ENCODE results near the gene RRP1.
A peak's percentile ranks its signal among the peaks of the same experiment; 100 is the strongest.

Gene RRP1, protein sequence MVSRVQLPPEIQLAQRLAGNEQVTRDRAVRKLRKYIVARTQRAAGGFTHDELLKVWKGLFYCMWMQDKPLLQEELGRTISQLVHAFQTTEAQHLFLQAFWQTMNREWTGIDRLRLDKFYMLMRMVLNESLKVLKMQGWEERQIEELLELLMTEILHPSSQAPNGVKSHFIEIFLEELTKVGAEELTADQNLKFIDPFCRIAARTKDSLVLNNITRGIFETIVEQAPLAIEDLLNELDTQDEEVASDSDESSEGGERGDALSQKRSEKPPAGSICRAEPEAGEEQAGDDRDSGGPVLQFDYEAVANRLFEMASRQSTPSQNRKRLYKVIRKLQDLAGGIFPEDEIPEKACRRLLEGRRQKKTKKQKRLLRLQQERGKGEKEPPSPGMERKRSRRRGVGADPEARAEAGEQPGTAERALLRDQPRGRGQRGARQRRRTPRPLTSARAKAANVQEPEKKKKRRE

DNA sequence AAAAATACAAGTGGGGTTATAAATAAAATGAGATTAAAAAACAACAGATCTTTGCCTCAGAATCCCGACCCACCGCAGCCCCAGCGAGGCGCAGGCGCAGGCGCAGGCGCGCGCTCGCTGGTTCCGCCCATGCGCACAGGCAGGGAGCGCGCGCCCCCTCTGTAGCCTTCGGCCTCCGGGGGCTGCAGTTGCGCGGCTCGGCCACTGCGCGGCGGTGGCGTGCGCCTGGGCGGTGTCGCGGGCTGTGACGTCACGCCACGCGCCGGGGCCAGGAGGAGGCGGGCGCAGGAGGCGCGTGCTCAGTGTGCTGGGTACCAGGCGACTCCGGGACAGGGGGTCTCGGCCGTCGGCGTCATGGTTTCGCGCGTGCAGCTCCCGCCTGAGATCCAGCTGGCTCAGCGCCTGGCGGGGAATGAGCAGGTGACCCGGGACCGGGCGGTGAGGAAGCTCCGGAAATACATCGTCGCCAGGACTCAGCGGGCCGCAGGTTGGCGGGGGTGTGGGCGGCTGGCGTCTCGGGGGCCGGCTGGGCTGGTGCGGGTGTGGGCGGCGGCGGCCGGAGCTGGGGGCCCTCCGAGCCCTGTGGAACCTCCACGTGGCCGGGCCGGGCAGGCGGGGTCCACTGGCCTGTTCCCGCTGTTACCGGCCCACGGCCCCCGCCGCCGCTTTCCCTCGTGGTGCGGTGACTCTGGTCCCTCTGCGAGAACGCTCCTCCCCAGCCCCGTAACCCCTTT lies at the start of gene RRP1:
RRP1 (plus strand) TSS at position 302 of the 734 bp plus-strand sequence; CDS start at position 355, 53 bp downstream.
- peak; percentile 99 for DNase-seq (ENCODE audit: low spot score)

DNA sequence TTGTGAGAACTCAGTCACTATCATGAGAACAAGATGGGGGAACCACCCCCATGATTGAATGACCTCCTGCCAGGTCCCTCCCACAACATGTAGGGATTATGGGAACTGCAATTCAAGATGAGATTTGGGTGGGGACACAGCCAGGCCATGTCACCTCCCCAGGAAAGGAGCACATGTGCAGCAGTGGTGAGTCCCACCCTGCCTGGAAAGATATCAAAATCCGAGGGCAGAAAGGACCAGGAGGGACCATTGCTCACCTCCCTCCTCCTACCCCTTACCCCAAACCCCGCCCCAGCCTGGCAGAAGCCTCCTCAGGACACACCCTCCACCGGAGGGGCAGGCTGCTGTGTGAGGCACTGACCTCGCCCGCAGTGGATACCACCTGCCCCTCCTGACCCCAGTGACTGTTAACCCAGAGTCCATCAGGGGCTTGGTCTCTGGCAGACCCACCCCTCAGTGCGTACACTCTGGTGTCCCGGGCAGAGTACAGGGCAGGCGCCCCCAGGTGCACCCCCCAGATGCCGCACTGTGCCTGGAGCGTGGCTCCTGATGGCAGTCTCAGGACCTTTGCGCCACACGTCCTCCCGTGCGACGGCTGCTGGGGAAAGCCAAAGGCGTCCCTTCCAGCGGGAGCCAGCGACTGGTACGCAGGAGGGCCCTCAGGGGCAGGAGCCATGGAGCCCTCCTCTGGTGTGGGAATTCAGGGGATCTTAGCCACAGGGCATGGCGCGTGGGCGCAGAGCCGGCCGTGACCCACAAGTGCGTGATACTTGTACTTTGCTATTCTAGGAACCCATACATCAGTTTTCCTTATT lies 49.5 kb upstream of the RRP1 start:
- no peak for DNase-seq (ENCODE audit: low spot score)

DNA sequence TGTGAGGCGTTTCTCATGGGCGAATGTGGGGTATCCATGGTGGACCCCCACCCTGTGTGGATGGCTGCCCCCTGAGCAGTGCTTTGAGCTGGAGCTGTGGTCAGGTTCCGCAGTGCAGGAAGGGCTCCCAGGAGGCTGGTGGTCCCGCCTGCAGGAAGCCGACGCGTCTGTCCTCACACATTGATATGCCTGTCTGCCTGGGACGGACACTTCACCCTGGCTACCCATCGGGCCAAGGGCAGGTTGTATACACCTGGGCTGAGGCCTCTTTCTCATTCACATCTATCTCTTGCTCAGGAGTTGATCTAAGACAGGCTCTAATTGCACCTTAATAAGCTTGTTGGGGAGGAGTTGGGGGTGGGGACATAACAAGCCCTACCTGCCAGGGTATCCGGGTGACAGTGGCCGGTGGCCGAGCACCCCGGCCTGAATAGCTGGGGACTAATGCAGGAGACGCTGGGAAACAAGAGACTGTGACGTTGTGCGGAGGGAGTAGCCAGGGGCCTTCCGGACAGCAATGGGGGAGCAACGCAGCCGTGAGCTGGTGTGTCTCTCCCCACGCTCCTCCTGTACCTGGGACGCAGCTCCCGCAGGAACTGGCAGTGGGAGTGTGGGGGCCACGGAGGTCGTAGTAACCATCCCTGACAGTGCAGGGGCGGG lies 48.8 kb upstream of the RRP1 start:
- peak; percentile 58 for DNase-seq (ENCODE audit: low spot score)

DNA sequence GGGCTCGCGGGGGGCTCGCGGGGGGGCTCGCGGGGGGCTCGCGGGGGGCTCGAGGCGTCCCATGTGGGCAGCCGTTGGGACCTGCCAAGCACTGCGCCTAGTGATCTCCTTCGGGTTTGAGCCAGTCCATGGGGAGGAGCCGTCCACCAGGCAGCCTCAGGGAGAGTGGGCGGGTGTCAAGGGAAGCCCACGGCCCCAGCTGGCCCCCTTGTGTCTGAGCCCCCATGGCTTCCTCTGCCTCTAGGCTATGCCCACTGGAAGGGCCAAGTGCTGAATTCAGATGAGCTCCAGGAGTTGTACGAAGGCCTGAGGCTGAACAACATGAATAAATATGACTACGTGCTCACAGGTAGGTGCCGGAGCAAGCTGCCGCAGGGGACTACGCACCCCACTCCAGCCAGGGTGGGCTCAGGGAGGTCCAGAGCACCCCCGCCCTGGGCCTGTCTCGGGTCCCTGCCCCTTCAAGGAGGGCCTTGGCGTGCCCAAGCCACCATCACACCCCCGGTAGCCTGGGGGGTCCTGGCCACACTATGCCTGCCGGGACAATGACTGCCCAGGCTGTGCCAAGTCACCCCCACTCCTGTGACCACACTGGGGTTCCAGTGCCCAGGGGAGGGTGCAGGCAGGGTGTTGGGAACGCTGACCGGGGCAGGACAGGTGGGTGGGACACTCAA lies 47.8 kb upstream of the RRP1 start:
- no peak for DNase-seq (ENCODE audit: low spot score)

DNA sequence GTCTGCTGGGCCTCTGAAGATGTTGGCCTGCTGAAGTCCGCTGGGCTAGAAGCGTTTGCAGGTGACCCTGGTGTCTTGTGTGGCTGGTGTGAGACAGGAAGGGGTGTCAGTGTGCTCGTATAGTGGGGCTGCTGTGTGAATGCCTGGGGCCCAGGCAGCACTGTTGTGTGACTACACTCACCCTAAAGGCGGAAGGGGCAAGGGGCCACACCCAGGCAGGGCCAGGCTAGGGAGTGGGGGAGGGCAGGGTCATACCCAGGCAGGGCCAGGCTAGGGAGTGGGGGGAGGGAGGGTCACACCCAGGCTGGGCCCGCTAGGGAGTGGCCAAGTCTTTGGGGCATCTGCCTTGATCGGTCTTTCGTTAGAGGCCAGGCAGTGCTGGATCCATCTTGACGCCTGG lies 45.4 kb upstream of the RRP1 start:
- no peak for DNase-seq (ENCODE audit: low spot score)

DNA sequence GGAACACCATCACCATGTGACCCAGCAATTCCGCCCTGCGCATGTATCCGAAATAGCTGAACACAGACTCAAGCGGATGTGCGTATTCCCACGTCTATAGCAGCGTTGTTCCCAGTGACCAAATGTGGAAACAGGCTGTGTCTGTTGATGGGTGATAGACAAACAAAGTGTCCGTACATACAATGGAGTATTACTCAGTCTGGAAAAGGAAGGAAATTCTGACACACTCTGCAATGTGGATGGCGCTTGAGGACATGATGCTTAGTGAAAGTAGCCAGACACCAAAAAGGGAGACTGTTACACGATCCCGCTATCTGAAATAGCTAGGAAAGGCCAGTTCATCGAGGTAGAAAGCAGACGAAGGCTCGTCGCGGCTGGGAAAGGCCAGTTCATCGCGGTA lies 44.7 kb upstream of the RRP1 start:
- no peak for DNase-seq (ENCODE audit: low spot score)

DNA sequence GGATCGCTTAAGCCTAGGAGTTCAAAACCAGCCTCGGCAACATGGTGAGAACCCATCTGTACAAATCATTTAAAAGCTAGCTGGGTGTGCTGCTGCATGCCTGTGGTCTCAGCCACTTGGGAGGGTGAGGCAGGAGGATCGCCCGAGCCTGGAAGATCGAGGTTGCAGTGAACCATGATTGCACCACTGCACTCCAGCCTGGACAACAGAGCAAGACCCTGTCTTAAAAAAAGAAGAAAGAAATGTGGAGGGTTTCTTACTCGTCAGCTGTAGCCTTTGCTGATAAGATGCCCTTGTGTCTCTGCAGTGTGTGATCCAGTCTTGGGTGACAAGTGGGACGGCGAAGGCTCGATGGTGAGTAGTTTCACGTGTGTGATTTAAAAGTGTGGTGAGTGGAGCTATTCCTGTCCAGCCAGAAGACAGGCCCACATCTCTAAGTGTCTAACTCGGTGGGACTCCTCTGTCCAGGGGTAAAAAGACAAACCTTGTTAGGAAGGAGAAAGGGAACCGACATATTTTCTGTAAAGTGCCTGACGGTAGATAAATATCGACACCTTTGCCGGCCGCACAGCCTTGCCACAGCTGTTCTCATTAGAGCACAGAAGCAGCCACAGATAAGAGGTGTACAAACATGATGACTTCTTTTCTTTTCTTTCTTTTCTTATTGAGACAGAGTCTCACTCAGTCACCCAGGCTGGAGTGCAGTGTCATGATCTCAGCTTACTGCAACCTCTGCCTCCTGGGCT lies 43.4 kb upstream of the RRP1 start:
- no peak for DNase-seq (ENCODE audit: low spot score)

DNA sequence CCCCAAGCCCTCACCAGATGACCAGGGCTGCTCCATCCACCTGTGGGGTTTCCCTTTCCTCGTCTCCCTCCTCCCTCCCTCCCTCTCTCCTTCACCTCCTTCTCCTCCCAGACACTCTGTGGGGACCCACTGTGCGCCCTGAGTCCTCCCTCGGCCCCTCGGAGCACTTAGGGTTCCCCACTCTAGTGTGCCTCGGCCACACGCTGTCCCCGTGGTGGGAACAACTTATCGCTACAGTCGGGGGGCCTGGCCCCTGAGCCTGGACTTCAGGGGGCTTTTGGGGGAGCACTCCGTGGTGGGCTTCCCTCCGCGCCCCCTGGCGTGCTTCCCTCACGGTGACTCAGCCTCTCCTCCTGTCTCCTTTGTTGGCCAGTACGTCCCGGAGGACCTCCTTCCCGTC lies 40.8 kb upstream of the RRP1 start:
- DNase-seq (ENCODE audit: low spot score): no peak

DNA sequence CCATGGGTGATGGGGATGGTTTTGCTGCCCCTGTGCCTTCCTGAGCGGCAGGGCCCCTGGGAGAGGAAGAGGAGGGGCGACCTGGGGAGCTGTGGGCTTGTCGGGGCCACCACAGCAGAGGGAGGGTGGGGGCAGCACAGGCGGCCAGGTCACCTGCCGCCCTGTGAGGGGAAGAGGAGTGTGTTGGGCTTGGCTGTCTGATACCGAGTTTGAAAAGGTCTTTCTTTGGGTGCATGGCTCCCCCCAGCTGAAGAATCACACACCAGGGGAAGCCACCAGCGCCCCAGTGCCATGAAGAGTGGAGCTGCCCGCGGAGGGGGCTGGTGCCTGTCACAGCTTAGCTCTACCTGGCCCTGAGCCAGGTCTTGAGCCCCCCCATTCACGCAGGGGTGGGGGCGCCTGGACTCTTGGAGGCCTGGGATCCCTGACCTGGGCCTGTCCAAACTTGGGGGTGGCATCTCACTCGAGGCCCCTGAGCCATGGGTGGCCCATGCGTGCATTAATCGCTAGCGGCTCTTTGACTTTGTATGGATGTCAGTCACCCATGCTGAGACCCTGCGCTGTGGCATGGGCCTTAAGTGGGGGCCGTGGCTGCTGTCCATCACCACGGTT lies 39.6 kb upstream of the RRP1 start:
- DNase-seq (ENCODE audit: low spot score): no peak

DNA sequence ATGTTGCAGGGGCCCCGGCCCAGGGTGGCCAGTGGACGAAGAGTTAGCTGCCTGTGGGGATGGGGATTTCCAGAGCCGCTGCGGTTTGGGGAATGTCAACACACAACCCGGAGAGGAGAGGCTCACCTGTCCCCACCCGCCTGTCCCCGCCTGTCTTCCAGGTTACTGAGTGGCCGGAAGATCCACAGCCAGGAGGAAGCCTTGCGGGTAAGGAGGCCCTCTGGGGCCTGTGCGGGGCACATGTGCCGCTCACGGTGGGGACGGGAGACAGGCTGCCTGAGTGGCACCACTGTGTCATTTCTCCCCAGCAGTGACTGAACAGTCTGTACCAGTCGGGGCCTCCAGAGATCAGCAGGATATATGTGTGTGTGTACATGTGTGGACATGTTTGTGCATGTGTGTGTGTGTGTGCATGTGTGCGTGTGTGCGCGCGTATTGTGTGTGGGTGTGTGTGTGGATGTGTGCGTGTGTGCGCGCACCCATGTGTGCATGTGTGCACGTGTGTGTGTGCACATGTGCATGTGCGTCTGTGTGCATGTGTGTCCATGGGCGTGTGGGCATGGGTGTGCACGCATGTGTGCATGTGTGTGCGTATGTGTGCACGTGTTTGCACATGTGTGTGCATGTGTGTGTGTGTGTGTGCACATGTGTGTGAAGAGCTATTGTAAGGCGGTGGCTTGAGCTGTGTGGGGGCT lies 38.9 kb upstream of the RRP1 start:
- no peak for DNase-seq (ENCODE audit: low spot score)

DNA sequence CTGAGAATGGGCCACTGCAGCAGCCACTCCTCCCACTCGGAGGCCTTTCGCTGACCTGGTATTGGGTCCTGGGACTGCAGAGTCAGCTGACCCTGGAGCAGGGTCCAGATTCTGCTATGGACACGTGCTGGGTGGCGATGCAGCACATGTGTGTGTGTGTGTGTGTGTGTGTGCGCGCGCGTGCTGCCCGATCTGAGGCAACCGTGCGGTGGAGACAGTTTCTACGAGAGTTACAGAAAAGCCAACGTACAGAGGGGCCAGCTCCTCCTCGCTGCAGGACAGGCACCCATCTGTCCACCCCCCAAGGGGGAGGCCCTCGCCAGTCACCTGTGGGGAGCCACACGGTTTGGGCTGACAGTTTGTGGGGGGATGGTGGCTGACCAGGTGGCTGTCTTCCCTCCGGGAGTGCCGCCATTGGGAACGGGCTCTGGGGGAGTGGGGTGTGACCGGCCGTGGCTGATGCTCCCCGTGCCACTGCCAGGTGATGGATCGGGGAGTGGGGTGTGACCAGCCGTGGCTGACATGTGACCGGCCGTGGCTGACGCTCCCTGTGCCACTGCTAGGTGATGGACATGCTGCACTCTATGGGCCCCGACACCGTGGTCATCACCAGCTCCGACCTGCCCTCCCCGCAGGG lies 37.3 kb upstream of the RRP1 start:
- DNase-seq (ENCODE audit: low spot score): no peak

DNA sequence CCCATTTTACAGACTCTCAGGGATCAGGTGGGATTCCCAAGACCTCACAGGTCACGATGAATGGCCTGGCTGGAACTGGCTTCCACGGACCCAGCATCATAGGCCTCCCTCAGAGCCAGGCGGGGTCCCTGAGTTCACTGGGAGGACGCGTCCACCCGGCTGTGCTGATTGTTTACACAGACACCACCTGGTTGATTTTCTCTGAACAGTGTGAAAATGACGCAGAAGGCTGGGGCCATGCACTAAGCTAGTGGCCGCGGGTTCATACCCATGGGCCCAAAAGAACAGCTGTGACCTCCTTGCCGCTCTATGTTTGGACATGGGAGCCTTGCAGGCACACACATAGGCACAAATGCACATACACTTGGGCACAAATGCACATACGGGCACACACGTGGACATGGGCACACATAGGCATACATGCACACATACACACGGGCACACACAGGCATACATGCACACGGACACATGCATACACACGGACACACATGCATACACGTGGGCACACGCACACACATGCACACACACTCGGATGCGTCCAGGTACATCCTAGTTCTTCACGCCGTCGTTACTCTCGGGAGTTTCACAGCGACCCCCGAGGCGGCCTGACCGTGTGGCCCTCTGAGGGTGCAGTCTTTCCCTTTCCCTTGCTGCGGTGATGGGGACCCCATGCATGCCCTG lies 36.5 kb upstream of the RRP1 start:
- DNase-seq (ENCODE audit: low spot score): no peak

DNA sequence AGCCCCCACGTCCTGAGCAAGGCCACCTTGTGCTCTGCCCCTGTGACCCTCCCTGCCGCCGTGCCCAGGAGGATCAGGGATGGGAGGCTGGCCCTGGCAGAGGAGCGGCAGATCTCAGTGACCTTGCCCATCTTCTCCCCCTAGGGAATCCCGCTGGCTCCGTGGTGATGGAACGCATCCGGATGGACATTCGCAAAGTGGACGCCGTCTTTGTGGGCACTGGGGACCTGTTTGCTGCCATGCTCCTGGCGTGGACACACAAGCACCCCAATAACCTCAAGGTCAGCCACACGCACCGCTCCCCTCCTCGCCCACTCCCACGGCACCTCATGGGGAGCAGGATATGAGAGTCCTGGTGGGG lies 36.0 kb upstream of the RRP1 start:
- DNase-seq (ENCODE audit: low spot score): no peak

DNA sequence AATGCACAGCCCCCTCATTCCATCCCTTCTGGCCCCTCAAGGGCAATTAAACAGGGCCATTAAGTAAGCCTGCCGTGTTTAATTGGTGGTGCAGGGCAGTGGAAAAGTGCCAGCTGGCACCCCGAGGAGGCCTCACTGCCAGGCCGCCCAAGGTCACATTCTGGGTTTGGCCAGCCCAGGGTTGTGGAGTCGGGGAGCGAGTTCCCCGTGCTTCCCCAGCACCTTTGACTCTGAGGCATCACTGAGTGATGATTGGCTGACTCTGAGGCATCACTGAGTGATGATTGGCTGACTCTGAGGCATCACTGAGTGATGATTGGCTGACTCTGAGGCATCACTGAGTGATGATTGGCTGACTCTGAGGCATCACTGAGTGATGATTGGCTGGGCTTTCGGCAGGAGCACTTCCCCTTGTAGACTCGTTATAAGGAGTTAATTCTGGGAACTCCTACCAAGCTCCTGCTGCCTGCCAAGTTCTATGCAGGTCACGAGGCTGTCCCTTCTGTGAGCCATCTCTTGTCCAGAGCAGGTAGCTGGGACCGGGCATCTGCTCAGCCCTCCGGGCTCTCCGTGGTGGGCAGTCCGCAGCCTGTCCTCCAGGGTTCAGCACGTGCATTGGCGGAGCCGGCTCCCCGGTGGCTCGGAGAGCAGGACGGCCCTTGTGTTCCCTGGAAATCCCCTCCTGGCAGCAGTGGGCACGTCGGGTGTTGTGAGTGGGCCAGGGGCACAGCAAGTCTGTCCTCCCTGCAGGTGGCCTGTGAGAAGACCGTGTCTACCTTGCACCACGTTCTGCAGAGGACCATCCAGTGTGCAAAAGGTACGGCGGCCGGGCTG lies 34.2 kb upstream of the RRP1 start:
- no peak for DNase-seq (ENCODE audit: low spot score)

DNA sequence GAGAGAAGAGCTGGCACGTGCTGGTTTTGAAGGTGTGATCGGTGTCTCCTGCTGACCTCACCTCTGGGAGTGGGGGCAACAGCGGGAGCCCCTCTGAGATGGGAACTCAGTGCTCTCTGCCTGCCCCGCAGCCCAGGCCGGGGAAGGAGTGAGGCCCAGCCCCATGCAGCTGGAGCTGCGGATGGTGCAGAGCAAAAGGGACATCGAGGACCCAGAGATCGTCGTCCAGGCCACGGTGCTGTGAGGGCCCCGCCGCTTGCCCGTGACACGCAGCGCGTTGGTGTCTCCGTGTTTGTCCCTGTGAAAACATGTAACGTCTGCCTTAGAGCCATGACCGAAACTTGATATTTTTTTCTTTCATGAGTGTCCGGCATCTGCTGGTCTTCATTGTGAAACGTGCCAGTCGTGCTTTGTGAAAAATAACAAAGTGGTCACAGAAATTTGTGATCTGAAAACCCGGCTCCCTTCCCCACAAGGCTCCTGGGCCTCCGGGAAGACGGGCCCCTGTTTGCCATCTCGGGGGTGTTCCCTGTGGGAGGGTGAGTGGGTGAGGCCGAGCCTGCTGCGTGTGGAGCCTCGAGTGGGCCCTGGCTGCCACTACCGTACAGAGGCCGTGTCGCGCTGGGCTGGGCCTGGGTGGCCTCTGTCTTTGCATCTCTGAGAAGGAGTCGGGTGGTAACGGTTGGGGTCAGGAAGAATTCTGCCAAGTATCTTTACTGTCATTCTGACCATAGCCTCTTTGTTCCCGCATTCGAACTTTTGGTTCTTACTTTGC lies 33.4 kb upstream of the RRP1 start:
- no peak for DNase-seq (ENCODE audit: low spot score)

DNA sequence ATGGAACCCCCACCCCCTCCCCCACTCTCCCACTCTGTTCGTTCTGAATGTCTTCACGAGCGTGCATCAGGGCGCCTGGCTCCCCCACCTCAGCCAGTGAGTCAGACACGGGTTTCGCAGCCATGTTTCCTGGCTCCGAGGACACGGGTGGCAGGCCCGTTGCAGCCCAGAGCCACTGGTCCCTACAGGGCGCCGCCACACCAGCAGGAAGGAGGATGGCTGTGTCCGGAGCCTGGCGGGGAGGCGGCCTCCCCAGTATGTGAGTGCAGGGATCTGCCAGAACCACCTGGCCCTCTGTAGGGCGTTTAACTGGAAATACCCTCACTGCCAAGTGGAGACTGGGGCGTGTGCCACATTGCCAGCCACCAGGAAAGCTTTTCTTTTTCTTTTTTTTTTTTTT lies 31.8 kb upstream of the RRP1 start:
- no peak for DNase-seq (ENCODE audit: low spot score)

DNA sequence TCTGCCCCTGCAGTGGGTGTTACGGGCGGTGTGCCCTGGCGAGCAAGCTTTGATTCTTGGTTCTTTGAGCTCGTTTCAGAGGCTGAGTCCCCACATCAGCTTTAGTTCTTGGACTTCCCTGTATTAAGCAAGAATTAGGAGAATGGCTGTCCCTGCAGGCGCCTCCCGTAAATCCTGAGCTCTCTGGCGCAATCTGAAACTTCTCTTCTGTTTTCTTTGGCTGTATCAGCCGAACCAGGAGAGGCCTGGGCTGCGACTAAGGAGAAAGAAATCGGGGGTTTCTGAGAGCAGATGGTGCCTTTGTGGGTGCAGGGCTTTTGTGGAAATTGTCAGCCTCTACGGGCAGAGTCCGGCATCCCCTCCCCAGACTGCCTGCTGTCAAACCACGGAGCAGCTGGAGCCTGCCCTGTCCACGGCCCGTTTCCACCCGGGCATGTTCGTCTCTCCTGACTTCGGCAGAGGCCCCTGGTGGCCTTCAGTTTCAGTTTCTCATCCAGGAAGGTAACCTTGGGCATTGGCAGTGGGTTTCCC lies 31.2 kb upstream of the RRP1 start:
- DNase-seq (ENCODE audit: low spot score): no peak

Measured in hepatic stellate cell (primary cell).